NB4 (cell line): ENCODE measurements around the gene PSMD11.

Source experiments
- CTCF ChIP-seq: IDR thresholded peaks from one replicate; pipeline ENCODE4 v1.5.1; 2012; ENCODE audit warnings: low read depth, low read length
- MAX ChIP-seq: IDR thresholded peaks from 2 replicates; pipeline ENCODE4 v1.6.1; 2011; ENCODE audit warnings: low read depth, low read length
- MYC ChIP-seq: IDR thresholded peaks from 2 replicates; pipeline ENCODE4 v1.6.1; 2011; ENCODE audit warnings: low read depth, low read length
- POLR2A ChIP-seq: IDR thresholded peaks from 2 replicates; pipeline ENCODE4 v1.6.1; 2011; ENCODE audit warnings: mild to moderate bottlenecking; ENCODE audit not compliant: insufficient read length; ENCODE audit errors: extremely low read depth

GRCh38 chr17:32426894-32427293 is 17.4 kb upstream of the PSMD11 start:
- TF ChIP-seq CTCF (no peak), POLR2A (no peak), MAX (no peak), MYC (no peak)
